ENCODE data around the gene REEP5. TPM values are rescaled to one million over a fixed set of nuclear protein-coding genes. Genes with fewer than 3 reads are reported as not detected.
A peak's percentile ranks its signal among the peaks of the same experiment; 100 is the strongest.
"Not testable (repeated sequence)": the region's sequence is repeated elsewhere in the genome, so short reads cannot be mapped to it uniquely, and the experiment has no call there.

The REEP5 gene
- total and polyA plus RNA-seq, 4 experiments from 2014 or later: 55.6 to 117 (median 87.0) TPM

- Histone ChIP-seq H3K4me3 (ENCODE audit: low read length in 2 of 2) (no peak overlapping the region), H3K9me3 (ENCODE audit: control insufficient read depth in 1 of 2, low read length in 2 of 2) (no peaks in the 10 kb centered on the region), H3K36me3 (ENCODE audit: insufficient read depth, low read length) (no peaks in the 10 kb centered on the region), H3K27ac (ENCODE audit: low read depth, low read length) (no peak overlapping the region), H3K27me3 (ENCODE audit: insufficient read depth, low read length) (no peaks in the 10 kb centered on the region), H3K4me1 (ENCODE audit: insufficient read depth, low read length) (peaks cover 22% of the 10 kb centered on the region)
- DNase-seq: no peak
- H3K9me3 Mint-ChIP-seq: no peaks in the 10 kb centered on the region
- H3K4me1 Mint-ChIP-seq: peaks cover 7 to 14% (median 13%) of the 10 kb centered on the region in 4 donors
- no peaks in the 10 kb centered on the region for H3K27me3 Mint-ChIP-seq
- no peaks in the 10 kb centered on the region for H3K36me3 Mint-ChIP-seq
- intact Hi-C loops (cut with micrococcal nuclease): loop anchor here (5.0 kb wide), 2 partner anchors 99 to 269 kb away; partner anchors contain the start of gene SRP19
- H3K27ac Mint-ChIP-seq: no peak overlapping the region
- ChIA-PET CTCF (ENCODE audit: partially characterized antibody) (interaction anchor here (1.1 to 5.7 kb wide), 7 partner anchors 10 to 267 kb away, joined by 3 to 76 read pairs (median 3); partner anchors contain the start of gene REEP5), POLR2A (ENCODE audit: partially characterized antibody) (no interaction called here)
- H3K4me3 Mint-ChIP-seq: no peak overlapping the region
These were observed 39.0 kb upstream of the REEP5 start for GRCh38 chr5:112960863-112961504.

- no peak for DNase-seq
- Mint-ChIP-seq H3K27ac (peak overlapping the region in 1 of 7 donors; percentile 53), H3K36me3 (no peaks in the 10 kb centered on the region), H3K27me3 (no peaks in the 10 kb centered on the region), H3K9me3 (no peaks in the 10 kb centered on the region), H3K4me1 (peaks cover 7 to 14% (median 13%) of the 10 kb centered on the region in 4 donors), H3K4me3 (no peak overlapping the region)
- Histone ChIP-seq H3K4me1 (ENCODE audit: insufficient read depth, low read length) (peaks cover 22% of the 10 kb centered on the region), H3K36me3 (ENCODE audit: insufficient read depth, low read length) (no peaks in the 10 kb centered on the region), H3K27ac (ENCODE audit: low read depth, low read length) (no peak overlapping the region), H3K9me3 (ENCODE audit: control insufficient read depth in 1 of 2, low read length in 2 of 2) (no peaks in the 10 kb centered on the region), H3K27me3 (ENCODE audit: insufficient read depth, low read length) (no peaks in the 10 kb centered on the region), H3K4me3 (ENCODE audit: low read length in 2 of 2) (no peak overlapping the region)
- POLR2A ChIA-PET (ENCODE audit: partially characterized antibody): no interaction called here
- CTCF ChIA-PET (ENCODE audit: partially characterized antibody): interaction anchor here (1.1 to 5.7 kb wide), 6 partner anchors 9 to 267 kb away, joined by 3 to 76 read pairs (median 3); partner anchors contain the start of gene REEP5
- intact Hi-C loops (cut with micrococcal nuclease): loop anchor here (5.0 kb wide), 2 partner anchors 98 to 268 kb away; partner anchors contain the start of gene SRP19
These were observed 38.3 kb upstream of the REEP5 start for GRCh38 chr5:112960315-112960714.

- intact Hi-C loops (cut with micrococcal nuclease): loop anchor here (5.0 kb wide), 2 partner anchors 98 to 268 kb away; partner anchors contain the start of gene SRP19
- H3K4me1 ChIP-seq (ENCODE audit: insufficient read depth, low read length): peaks cover 22% of the 10 kb centered on the region
- H3K9me3 Mint-ChIP-seq; H3K27ac Mint-ChIP-seq; H3K9me3 ChIP-seq (ENCODE audit: control insufficient read depth in 1 of 2, low read length in 2 of 2); H3K36me3 ChIP-seq (ENCODE audit: insufficient read depth, low read length); DNase-seq; H3K4me3 Mint-ChIP-seq; H3K27me3 ChIP-seq (ENCODE audit: insufficient read depth, low read length); H3K4me3 ChIP-seq (ENCODE audit: low read length in 2 of 2); H3K36me3 Mint-ChIP-seq; POLR2A ChIA-PET (ENCODE audit: partially characterized antibody); H3K27ac ChIP-seq (ENCODE audit: low read depth, low read length); H3K27me3 Mint-ChIP-seq: not testable (repeated sequence)
- CTCF ChIA-PET (ENCODE audit: partially characterized antibody): interaction anchor here (0.9 to 1.4 kb wide), 5 partner anchors 34 to 111 kb away, joined by 3 read pairs; no protein-coding TSS in a partner anchor
- H3K4me1 Mint-ChIP-seq: peaks cover 7 to 14% (median 13%) of the 10 kb centered on the region in 4 donors
These were observed 37.8 kb upstream of the REEP5 start for GRCh38 chr5:112959872-112960271.

- Histone ChIP-seq H3K4me3 (ENCODE audit: low read length in 2 of 2) (no peak overlapping the region), H3K27me3 (ENCODE audit: insufficient read depth, low read length) (no peaks in the 10 kb centered on the region), H3K36me3 (ENCODE audit: insufficient read depth, low read length) (no peaks in the 10 kb centered on the region), H3K27ac (ENCODE audit: low read depth, low read length) (no peak overlapping the region), H3K4me1 (ENCODE audit: insufficient read depth, low read length) (peaks cover 12% of the 10 kb centered on the region), H3K9me3 (ENCODE audit: control insufficient read depth in 1 of 2, low read length in 2 of 2) (no peaks in the 10 kb centered on the region)
- CTCF ChIA-PET (ENCODE audit: partially characterized antibody): interaction anchor here (0.9 to 1.2 kb wide), 3 partner anchors 33 to 80 kb away, joined by 3 read pairs; no protein-coding TSS in a partner anchor
- Mint-ChIP-seq H3K9me3 (peaks cover 0 to 2% (median 0%) of the 10 kb centered on the region in 8 donors), H3K27ac (no peak overlapping the region), H3K4me3 (no peak overlapping the region), H3K4me1 (peaks cover 2 to 8% (median 5%) of the 10 kb centered on the region in 4 donors), H3K36me3 (peaks cover 0 to 3% of the 10 kb centered on the region in 2 donors), H3K27me3 (peaks cover 0 to 1% of the 10 kb centered on the region in 2 donors)
- POLR2A ChIA-PET (ENCODE audit: partially characterized antibody): no interaction called here
- intact Hi-C loops (cut with micrococcal nuclease): no loop called here
- DNase-seq: no peak
These were observed 36.4 kb upstream of the REEP5 start for GRCh38 chr5:112958093-112959088.

GRCh38 chr5:112957036-112957808 is 35.2 kb upstream of the REEP5 start:
- ChIA-PET POLR2A (ENCODE audit: partially characterized antibody) (no interaction called here), CTCF (ENCODE audit: partially characterized antibody) (no interaction called here)
- no peaks in the 10 kb centered on the region for H3K36me3 ChIP-seq (ENCODE audit: insufficient read depth, low read length)
- Mint-ChIP-seq H3K27me3 (peaks cover 0 to 2% of the 10 kb centered on the region in 2 donors), H3K36me3 (peaks cover 0 to 4% of the 10 kb centered on the region in 2 donors), H3K9me3 (peaks cover 0 to 2% (median 0%) of the 10 kb centered on the region in 8 donors), H3K4me3 (no peak overlapping the region), H3K4me1 (peaks cover 2 to 5% (median 5%) of the 10 kb centered on the region in 4 donors), H3K27ac (no peak overlapping the region)
- H3K4me3 ChIP-seq (ENCODE audit: low read length in 2 of 2): no peak overlapping the region
- no peaks in the 10 kb centered on the region for H3K27me3 ChIP-seq (ENCODE audit: insufficient read depth, low read length)
- no peaks in the 10 kb centered on the region for H3K9me3 ChIP-seq (ENCODE audit: control insufficient read depth in 1 of 2, low read length in 2 of 2)
- H3K4me1 ChIP-seq (ENCODE audit: insufficient read depth, low read length): peaks cover 12% of the 10 kb centered on the region
- no peak for DNase-seq
- intact Hi-C loops (cut with micrococcal nuclease): no loop called here
- H3K27ac ChIP-seq (ENCODE audit: low read depth, low read length): no peak overlapping the region

- peaks cover 2 to 5% (median 5%) of the 10 kb centered on the region in 4 donors for H3K4me1 Mint-ChIP-seq
- ChIA-PET POLR2A (ENCODE audit: partially characterized antibody) (no interaction called here), CTCF (ENCODE audit: partially characterized antibody) (no interaction called here)
- no peak overlapping the region for H3K27ac Mint-ChIP-seq
- H3K27me3 Mint-ChIP-seq: peaks cover 0 to 2% of the 10 kb centered on the region in 2 donors
- H3K36me3 Mint-ChIP-seq: peaks cover 0 to 4% of the 10 kb centered on the region in 2 donors
- peaks cover 0 to 2% (median 0%) of the 10 kb centered on the region in 8 donors for H3K9me3 Mint-ChIP-seq
- Histone ChIP-seq H3K9me3 (ENCODE audit: control insufficient read depth in 1 of 2, low read length in 2 of 2) (no peaks in the 10 kb centered on the region), H3K4me3 (ENCODE audit: low read length in 2 of 2) (no peak overlapping the region), H3K36me3 (ENCODE audit: insufficient read depth, low read length) (no peaks in the 10 kb centered on the region), H3K4me1 (ENCODE audit: insufficient read depth, low read length) (peaks cover 12% of the 10 kb centered on the region), H3K27me3 (ENCODE audit: insufficient read depth, low read length) (no peaks in the 10 kb centered on the region), H3K27ac (ENCODE audit: low read depth, low read length) (no peak overlapping the region)
- DNase-seq: no peak
- intact Hi-C loops (cut with micrococcal nuclease): no loop called here
- H3K4me3 Mint-ChIP-seq: no peak overlapping the region
These were observed 34.6 kb upstream of the REEP5 start for GRCh38 chr5:112956606-112957005.
